Right atrium auricular region (tissue), 2 donors: ENCODE data around the gene USO1. TPM values are rescaled to one million over a fixed set of nuclear protein-coding genes. Genes with fewer than 3 reads are reported as not detected.
"Not testable (repeated sequence)": the region's sequence is repeated elsewhere in the genome, so short reads cannot be mapped to it uniquely, and the experiment has no call there.

Experiments used
- DNase-seq: peaks from one replicate; pipeline ENCODE4 v3.0.0-alpha.2; 2019; ENCODE audit warnings: low spot score
- H3K27ac ChIP-seq, 2 donors: fragments of 200-600 bp; sonication (generic); 1 replicate in 1 of 2; 2 replicates in 1 of 2; pipeline ENCODE4 v1.5.1; 2016 to 2019
- H3K27me3 ChIP-seq, 2 donors: fragments of 200-600 bp; sonication (generic); one replicate each; pipeline versions ENCODE4 v1.5.1 to v1.6.0; 2017 to 2019
- H3K36me3 ChIP-seq: fragments of 200-600 bp; sonication (generic); one replicate; pipeline ENCODE4 v1.5.1; 2016
- H3K4me1 ChIP-seq, 2 donors: fragments of 200-600 bp; sonication (generic); one replicate each; pipeline versions ENCODE4 v1.5.1 to v1.6.0; 2017 to 2019
- H3K4me3 ChIP-seq, 2 donors: fragments of 200-600 bp; sonication (generic); 1 replicate in 1 of 2; 2 replicates in 1 of 2; pipeline ENCODE4 v1.5.1; 2017 to 2019; ENCODE audit warnings: mild to moderate bottlenecking in 1 of 2, moderate library complexity in 1 of 2
- H3K9me3 ChIP-seq, 2 donors: fragments of 200-600 bp; sonication (generic); one replicate each; pipeline ENCODE4 v1.5.1; 2019
- total RNA-seq, 2 donors: library from RNA; depleted of rRNA; stranded (reverse); fragments of >200 nt; gene quantifications; one replicate each; pipeline ENCODE4 v1.1.0, GENCODE V29; 2016
- TF ChIP-seq, protein P1 (sequence below), 2 donors: fragments of 200-600 bp; sonication (generic); IDR thresholded peaks; one replicate each; pipeline ENCODE4 v1.5.1; 2019; ENCODE audit warnings: antibody characterized with exemption in 2 of 2

USO1 gene
- total RNA-seq, 2 donors from 2014 or later: 76.4 to 87.2 TPM

DNA sequence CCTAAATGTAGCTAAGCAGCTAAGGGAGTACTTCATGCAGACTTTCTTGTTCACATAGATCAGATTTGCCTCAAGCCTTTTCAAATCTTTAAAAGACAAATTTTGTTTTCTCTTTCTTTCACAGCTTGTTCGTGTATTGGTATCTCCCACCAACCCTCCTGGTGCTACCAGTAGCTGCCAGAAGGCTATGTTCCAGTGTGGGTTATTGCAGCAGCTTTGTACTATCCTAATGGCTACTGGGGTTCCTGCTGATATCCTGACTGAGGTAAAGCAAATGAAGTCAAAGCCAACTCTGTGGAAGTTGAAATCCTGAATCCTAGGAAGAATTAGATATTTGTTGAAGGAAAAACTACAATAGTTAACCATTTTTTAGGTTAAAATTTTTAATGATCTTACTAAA lies 62.6 kb downstream of the USO1 start:
- TF ChIP-seq, protein P1, sequence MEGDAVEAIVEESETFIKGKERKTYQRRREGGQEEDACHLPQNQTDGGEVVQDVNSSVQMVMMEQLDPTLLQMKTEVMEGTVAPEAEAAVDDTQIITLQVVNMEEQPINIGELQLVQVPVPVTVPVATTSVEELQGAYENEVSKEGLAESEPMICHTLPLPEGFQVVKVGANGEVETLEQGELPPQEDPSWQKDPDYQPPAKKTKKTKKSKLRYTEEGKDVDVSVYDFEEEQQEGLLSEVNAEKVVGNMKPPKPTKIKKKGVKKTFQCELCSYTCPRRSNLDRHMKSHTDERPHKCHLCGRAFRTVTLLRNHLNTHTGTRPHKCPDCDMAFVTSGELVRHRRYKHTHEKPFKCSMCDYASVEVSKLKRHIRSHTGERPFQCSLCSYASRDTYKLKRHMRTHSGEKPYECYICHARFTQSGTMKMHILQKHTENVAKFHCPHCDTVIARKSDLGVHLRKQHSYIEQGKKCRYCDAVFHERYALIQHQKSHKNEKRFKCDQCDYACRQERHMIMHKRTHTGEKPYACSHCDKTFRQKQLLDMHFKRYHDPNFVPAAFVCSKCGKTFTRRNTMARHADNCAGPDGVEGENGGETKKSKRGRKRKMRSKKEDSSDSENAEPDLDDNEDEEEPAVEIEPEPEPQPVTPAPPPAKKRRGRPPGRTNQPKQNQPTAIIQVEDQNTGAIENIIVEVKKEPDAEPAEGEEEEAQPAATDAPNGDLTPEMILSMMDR (IDR thresholded peaks at IDR 0.05): no peak
- no peak for DNase-seq
- Histone ChIP-seq H3K36me3 (peaks cover 75% of the 10 kb centered on the region), H3K27ac (no peak overlapping the region), H3K9me3 (no peaks in the 10 kb centered on the region), H3K4me1 (no peaks in the 10 kb centered on the region), H3K4me3 (no peak overlapping the region), H3K27me3 (no peaks in the 10 kb centered on the region)

DNA sequence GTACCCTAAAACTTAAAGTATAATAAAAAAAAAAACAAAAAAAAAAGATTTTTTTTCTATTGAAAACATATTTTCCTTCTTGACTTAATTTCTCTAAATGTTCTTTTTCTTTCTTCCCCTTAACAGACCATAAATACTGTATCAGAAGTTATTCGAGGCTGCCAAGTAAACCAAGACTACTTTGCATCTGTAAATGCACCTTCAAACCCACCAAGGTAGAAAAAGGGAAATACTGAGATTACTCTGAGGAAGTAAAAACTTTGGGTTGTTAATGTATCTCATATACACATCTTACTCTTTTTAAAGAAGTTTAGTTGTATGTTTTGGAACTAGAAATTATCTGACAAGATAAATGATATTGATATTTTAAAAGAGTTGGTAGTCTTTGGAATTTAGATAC lies 65.6 kb downstream of the USO1 start:
- TF ChIP-seq, protein P1 (IDR thresholded peaks at IDR 0.05): no peak
- Histone ChIP-seq H3K27me3 (no peaks in the 10 kb centered on the region), H3K27ac (no peak overlapping the region), H3K36me3 (peaks cover 67% of the 10 kb centered on the region), H3K4me1 (no peaks in the 10 kb centered on the region), H3K9me3 (no peaks in the 10 kb centered on the region), H3K4me3 (no peak overlapping the region)
- DNase-seq: no peak

DNA sequence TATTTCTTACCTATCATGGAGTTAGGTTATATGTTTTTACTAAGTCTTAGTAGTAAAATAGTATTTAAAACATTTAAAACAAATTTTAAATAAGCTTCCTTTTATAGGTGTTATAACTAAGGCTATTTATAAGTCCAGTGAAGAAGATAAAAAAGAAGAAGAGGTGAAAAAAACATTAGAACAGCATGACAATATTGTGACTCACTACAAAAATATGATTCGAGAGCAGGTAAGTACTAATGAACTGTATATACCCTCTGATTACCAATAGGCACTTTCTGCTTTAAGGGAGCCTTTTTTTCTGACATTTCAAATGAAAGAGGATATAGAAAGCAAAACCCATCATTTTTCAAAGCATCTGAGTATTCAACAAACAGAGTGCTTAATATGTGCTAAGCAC lies 76.6 kb downstream of the USO1 start:
- no peak overlapping the region for H3K27ac ChIP-seq
- no peaks in the 10 kb centered on the region for H3K4me1 ChIP-seq
- TF ChIP-seq, protein P1 (IDR thresholded peaks at IDR 0.05): no peak
- no peak for DNase-seq
- no peaks in the 10 kb centered on the region for H3K9me3 ChIP-seq
- no peak overlapping the region for H3K4me3 ChIP-seq
- no peaks in the 10 kb centered on the region for H3K27me3 ChIP-seq
- H3K36me3 ChIP-seq: peaks cover 54% of the 10 kb centered on the region

DNA sequence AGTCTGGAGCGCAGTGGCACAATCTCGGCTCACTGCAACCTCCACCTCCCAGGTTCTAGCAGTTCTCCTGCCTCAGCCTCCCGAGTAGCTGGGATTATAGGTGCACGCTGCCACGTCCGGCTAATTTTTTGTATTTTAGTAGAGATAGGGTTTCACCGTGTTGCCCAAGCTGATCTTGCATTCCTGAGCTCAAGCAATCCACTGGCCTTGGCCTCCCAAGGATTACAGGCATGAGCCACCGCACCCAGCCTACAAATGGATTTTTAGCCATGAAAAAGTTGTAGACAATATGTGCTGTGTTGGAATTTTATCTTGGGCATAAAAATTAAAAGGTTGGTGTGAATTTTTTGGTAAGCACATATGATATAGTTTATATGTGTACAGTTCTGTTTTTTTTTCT lies 81.7 kb downstream of the USO1 start:
- H3K4me3 ChIP-seq, H3K27ac ChIP-seq, H3K27me3 ChIP-seq, H3K9me3 ChIP-seq, DNase-seq, H3K4me1 ChIP-seq: not testable (repeated sequence)
- H3K36me3 ChIP-seq: peaks cover 76% of the 10 kb centered on the region

DNA sequence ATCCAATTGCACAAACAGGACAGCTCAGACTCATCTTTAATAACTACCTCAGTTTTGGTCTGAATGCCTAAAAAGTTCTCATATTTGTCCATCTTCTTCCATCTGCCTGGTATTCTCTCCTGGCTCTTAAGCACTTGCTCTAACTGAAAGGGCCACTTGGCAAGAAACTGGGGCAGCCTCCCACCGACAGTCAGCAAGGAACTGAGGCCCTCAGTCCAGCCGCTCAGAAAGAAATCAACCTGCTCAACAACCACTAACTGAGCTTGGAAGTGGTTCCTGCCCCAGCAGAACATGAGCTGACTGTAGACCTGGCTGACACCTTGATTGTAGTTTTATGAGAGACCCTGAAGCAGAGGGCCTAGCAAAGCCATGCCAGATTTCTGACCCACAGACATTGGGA lies 93.5 kb downstream of the USO1 start:
- no peak overlapping the region for H3K4me3 ChIP-seq
- no peak overlapping the region for H3K27ac ChIP-seq
- no peaks in the 10 kb centered on the region for H3K4me1 ChIP-seq
- DNase-seq: no peak
- H3K9me3 ChIP-seq: no peaks in the 10 kb centered on the region
- H3K36me3 ChIP-seq: peaks cover 26% of the 10 kb centered on the region
- TF ChIP-seq, protein P1 (IDR thresholded peaks at IDR 0.05): no peak
- H3K27me3 ChIP-seq: no peaks in the 10 kb centered on the region

DNA sequence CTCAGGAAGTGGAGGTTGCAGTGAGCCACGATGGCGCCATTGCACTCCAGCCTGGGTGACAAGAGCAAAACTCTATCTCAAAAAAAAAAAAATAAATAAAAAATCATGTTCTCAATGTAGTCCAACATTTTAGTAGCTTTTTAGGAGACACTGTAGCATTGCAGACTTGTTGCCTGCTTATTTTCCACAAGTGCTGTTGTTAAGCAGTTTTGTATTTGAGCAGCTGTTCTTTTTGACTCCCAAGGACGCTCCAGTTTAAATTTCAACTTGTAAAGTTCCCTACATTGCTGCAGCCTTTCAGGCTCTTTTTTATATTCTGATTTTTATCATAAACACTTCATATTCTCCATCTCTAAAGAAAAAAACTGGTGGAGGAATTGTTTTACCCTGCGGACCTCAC lies 94.7 kb downstream of the USO1 start:
- no peaks in the 10 kb centered on the region for H3K9me3 ChIP-seq

More for the DNA sequence above, 94.7 kb downstream of the USO1 start:
- peaks cover 17% of the 10 kb centered on the region for H3K36me3 ChIP-seq
- H3K27me3 ChIP-seq: no peaks in the 10 kb centered on the region
- no peak overlapping the region for H3K4me3 ChIP-seq
- no peaks in the 10 kb centered on the region for H3K4me1 ChIP-seq
- H3K27ac ChIP-seq: no peak overlapping the region
- DNase-seq: no peak
- TF ChIP-seq, protein P1 (IDR thresholded peaks at IDR 0.05): no peak
